ENCODE data around the gene NAALADL2.
"Not testable (repeated sequence)": the region's sequence is repeated elsewhere in the genome, so short reads cannot be mapped to it uniquely, and the experiment has no call there.

The NAALADL2 gene

DNA sequence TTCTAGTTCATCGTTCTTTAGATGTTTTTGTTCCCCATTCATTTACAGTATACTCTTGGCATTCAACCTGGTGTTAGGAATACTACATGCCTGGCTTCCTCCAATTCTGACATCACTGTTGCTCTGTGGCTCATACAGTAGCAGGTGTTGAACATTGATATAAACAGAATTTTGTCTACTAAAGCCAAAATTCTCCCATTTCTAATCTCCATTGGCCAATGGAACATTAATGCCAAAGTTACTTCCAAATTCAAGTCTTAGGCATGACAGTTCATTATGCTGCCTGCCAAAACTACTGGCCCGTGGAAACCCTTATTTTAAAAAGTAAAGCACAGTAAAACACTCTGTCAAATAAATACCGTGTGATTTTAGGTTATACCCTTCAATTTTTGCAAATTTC is 368.0 kb downstream of the NAALADL2 start:
- no peak overlapping the region for H3K4me3 ChIP-seq (ENCODE audit: low read depth, low read length)
- DNase-seq (ENCODE audit: low read depth), result no peak

DNA sequence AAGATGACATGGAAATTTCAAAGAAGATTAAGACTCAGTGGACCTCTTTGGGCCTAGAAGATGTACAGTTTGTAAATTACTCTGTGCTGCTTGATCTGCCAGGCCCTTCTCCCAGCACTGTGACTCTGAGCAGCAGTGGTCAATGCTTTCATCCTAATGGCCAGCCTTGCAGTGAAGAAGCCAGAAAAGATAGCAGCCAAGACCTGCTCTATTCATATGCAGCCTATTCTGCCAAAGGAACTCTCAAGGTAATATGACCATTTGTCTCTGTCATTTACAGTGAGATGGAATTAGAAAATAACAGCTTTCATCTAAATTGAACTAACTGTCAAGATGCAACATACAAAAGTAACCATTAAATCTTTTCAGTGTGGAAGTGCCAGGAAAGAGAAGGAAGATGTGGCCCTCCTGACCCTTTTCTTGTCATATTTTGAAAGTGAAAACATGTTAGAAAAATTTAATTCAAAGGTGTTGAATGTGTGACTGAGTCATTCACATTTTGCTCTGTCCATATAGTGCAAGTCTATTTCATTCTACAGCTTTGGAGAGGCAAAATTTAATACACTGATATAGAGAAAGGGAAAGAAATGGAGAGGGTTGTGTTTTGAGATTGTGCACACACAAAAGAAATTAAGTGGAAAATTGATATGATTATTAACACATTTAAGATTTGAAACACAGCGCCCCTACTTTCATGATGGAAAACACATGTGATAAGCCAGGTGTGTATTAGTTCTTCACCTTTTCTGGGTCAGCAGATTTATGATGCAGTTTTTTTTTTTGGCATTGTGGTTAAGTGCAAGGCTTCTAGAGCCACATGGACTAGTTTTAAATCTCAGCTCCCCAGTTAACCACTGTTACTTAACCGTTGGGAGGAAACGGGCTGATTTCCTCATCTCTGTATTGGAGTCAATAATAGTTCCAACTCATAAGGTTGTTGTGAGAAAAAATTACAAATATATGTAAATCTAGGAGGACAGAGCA is 375.1 kb downstream of the NAALADL2 start:
- no peak overlapping the region for H3K4me3 ChIP-seq (ENCODE audit: low read depth, low read length)
- DNase-seq (ENCODE audit: low read depth), result no peak

DNA sequence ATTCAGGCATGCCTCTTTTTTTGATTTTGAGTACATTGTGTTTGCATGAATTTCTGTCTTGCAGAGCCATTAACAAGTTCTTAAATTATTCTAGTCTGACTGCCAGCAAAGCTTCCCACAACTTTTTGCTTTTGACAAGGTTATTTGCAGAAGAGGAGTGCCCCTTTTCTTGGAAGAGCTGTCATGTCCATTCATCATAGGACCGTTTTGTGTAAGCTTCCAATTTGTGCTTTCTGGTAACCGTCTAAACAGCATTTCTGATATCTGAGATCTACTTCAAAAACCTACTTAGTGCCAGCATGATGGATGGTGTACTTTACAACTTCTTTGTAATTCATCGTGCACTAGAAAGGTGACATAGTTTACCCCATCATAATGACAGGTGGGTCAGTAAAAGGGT is 379.7 kb downstream of the NAALADL2 start:
- no peak overlapping the region for H3K4me3 ChIP-seq (ENCODE audit: low read depth, low read length)
- no peak for DNase-seq (ENCODE audit: low read depth)

DNA sequence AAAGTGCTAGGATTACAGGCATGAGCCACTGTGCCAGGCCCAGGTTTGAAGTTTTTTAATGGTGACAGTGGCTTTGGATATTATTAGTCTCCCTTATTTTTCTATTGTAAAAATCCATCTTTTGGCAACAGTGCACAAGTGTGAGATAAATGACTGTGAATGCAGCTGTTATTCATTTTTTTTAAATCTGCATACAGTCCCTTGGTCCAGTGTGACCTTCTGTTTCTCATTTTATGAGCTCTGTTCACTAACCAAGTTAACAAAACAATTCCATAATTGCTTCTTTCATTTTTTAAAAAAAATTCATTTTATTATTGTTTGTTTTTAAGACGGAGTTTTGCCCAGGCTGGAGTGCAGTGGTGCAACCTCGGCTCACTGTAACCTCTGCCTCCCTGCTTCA is 381.8 kb downstream of the NAALADL2 start:
- DNase-seq (ENCODE audit: low read depth), result no peak

DNA sequence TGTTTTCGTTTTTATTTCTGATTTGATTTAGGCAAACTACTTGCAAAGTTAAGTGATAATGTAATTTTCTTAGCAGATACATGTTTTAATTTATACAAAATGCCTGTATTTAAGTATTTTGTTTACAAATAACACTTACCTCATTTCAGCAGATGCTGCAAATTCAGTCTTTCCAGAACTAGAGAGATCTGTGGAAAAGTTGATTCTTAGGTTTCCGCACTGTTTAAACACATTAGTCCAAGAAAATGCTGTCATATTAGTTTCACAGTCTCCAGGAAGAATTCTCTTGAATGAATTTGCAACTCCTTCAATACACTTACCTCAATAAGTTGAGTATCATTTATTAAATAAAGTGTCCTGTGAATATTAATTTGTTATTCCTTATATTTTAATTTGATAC is 383.1 kb downstream of the NAALADL2 start:
- DNase-seq (ENCODE audit: low read depth), result no peak
- H3K4me3 ChIP-seq (ENCODE audit: low read depth, low read length), result no peak overlapping the region

More for the DNA sequence above, 381.8 kb downstream of the NAALADL2 start:
- no peak overlapping the region for H3K4me3 ChIP-seq (ENCODE audit: low read depth, low read length)

DNA sequence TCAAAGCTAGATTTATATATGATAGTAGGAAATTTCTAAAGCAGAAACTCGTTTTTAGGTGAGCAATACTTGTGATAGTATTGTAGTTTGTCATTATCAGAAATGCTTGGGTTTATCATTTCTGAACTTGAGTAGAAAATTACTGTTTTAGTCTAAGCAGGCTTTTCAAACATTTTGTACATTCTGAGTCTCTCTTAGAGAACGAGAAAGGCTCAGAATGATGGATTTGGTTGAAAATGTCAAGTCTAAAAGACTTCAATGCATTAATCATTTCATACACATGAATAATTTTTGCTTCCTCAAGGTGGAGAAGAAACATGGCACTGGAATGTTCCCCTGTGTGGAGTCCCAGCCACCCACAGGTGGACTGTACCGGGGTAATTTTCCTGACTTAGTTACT is 387.1 kb downstream of the NAALADL2 start:
- DNase-seq (ENCODE audit: low read depth), result no peak
- H3K4me3 ChIP-seq (ENCODE audit: low read depth, low read length), result no peak overlapping the region

DNA sequence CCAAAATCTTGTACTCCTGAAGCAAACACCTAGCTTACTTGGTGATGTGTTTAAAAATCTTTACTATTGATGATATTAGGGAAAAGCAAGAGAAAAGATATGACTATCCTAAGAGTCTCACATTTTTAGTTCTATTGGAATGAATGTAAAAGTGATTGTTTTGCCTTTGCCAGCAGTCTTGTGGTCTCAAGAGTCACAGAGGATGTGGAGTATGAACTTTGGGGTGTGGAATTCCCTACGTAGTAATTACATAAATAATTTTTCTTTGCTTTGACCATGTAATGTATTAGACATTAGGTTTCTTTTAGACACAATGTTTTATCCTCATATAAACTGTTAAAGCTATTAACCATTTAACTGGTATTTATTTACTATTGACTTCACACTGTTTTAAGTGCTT is 387.6 kb downstream of the NAALADL2 start:
- DNase-seq (ENCODE audit: low read depth), result no peak
- H3K4me3 ChIP-seq (ENCODE audit: low read depth, low read length), result no peak overlapping the region

DNA sequence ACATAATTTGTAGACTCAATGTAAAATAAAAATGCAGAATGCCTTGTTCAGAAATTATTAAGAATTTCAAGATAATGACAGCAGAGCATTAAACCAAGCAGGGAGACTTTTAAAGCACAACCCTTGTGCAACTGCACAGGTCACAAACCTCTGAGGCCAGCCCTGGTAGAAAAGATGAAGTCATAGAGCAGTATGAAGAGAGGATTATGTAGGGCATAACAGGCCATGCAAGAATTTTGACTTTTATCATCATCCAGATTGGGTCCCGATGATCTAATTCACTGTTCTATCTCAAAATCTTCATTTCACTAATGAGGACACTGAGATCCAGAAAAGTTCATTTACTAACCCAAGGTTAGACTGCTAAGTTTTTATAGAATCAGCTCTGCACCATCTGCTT is 388.5 kb downstream of the NAALADL2 start:
- no peak for DNase-seq (ENCODE audit: low read depth)
- H3K4me3 ChIP-seq (ENCODE audit: low read depth, low read length), result no peak overlapping the region

DNA sequence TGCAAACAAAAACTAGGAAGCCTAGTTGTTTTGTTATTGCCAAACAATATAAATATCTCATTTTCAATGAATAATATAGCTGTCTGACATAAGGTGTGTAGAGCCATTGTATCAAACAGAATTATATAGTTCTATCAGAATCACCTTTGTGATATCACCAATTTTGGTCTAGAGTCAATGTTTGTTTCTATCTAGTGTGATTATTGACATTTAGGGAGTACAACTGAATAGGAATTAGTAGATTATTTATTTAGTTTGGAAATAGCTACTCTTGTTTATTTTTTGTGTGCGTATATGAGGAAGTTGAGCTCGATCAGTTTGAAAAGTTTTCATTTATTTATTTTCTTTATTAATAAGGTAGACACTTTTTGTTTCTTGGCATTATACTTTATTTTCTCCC is 389.7 kb downstream of the NAALADL2 start:
- no peak for DNase-seq (ENCODE audit: low read depth)
- H3K4me3 ChIP-seq (ENCODE audit: low read depth, low read length), result no peak overlapping the region

DNA sequence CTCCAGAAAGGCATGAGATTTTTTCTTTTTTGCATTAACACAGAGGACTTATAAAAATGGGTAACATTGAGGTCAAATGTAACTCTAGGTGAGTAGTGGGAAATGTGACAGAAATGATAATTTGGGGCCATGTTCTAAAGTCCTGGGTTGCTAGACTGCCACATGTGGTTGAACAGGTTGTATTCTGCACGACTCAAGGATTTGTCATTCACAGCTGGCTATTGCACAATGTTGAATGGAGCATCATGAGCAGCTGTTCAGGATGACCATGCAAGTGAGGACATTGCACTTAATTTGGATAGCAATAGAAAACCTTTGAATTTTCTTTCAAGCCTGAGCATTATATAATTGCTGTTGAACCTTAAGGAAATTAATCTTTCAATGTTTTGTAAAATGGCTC is 396.6 kb downstream of the NAALADL2 start:
- peak; percentile 72 for DNase-seq (ENCODE audit: low read depth)
- H3K4me3 ChIP-seq (ENCODE audit: low read depth, low read length), result no peak overlapping the region

DNA sequence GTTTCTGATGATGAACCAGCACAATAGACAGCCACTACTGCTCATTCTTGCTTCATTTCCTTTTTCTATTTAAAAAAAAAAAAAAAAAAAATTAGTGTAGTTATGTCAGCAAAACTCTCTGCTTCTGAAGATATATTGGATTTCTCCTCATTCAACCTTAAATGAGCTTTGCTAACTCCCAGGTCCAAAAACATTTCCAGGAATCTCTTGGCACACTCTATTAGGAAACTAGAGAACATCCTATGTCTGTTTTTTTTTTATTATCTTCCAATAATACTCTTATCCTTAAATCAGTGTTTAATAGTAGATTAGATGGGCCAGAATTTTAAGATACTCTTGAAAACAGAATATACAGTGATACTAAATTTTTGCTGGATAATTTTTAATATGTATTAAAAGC is 398.0 kb downstream of the NAALADL2 start:
- no peak overlapping the region for H3K4me3 ChIP-seq (ENCODE audit: low read depth, low read length)
- no peak for DNase-seq (ENCODE audit: low read depth)

DNA sequence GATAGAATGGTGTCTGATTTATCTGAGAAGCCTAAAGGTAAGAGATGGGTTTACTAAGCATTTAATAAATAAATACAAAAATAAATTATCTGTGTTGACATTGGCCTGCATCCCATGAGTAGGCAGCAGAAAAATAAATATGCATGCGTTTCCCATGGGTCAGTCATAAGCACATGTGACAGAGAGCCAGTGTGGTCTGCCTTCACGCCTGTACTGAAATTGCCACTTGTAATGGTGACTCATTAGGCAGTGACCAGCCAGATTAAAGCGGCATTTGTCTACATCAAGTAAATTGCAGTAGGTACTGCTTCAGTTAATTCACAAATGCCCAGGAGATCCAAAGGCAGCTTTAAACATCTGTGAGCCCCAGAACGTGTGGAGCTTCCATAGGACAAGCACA is 399.6 kb downstream of the NAALADL2 start:
- no peak for DNase-seq (ENCODE audit: low read depth)
- H3K4me3 ChIP-seq (ENCODE audit: low read depth, low read length), result no peak overlapping the region

DNA sequence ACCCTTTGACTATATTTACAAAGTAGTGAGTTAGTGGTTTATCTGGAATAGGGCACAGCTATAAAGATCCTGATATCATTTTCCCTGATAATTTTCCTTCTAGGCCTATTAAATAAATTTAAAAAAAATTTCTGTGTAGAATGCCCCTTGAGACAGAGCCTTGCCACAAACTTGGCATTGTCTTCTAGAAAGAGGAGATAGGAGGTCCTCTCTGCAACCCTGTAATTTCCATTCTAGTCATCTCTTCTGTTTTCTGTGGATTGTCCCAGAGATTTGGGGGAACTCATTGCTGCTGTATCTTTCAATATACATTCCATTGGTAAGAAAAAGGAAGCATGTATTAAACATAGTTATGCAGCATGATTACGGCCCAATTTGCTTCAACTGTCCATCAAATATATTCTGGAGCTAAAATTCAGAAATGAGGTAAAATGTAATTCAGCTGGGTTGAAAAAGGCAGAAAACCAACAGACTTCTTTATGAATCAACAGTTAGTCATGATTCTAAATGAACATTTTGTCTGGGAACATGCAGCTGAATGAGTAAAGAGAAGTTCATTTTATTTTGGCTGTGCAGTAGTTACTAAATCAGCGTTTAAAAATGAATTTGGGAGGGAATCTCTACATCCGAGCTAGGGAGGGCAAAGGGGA is 401.1 kb downstream of the NAALADL2 start:
- no peak for DNase-seq (ENCODE audit: low read depth)
- H3K4me3 ChIP-seq (ENCODE audit: low read depth, low read length), result no peak overlapping the region

DNA sequence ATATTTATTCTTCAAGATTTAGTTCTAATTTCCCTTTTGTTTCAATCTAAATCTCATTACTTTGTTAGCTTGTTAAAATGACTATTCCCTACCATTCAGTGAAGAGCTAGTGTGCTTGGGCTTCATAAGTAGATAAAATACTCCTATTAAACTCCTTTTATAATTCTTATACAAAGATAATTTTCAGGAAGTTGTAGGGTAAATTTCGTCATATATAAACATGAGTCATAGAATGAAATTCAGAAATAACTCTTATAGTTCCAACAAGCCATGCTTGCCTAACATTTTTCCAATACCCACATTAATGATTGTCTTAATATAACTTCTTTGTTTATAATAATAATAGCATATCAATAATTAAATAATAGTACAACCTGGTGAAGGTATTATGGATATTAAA is 407.3 kb downstream of the NAALADL2 start:
- no peak for DNase-seq (ENCODE audit: low read depth)
- no peak overlapping the region for H3K4me3 ChIP-seq (ENCODE audit: low read depth, low read length)

DNA sequence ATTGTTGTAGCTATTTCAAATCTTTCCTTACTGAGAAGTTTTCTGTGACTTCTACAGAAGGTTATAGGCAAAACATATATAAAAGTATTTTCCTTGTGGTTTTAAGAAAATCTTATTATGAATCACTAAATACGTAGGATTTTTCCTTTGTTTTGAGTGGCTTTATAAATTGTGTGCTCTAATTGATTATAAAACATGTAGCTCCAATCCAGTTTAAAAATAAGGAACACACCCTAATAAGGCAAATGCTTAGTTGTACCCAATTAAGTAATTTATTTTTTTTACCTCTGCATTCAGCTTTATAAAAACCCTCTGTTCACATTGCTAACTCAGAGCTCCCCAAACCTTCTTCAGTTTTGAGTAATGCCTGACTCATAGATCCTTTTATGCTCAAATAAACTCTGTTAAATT is 408.0 kb downstream of the NAALADL2 start:
- no peak for DNase-seq (ENCODE audit: low read depth)
- no peak overlapping the region for H3K4me3 ChIP-seq (ENCODE audit: low read depth, low read length)

DNA sequence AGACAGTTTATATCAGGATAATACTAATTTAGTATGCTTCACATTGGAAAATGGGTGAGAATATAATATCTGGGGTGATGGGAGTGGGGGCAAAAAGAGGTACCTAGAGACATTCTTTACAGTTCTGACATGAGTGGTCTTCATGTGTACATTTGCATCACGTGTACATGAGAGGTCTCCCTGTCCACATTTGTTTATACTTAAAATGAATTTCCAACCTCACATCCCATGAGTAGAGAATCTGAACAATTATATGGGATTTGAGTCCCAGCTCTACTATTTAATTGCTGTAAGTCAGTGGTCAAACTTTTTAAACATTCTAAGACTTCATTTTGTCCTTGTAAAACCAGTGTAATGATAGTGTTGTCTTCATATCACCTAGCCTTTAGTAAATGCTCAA is 408.4 kb downstream of the NAALADL2 start:
- no peak overlapping the region for H3K4me3 ChIP-seq (ENCODE audit: low read depth, low read length)
- no peak for DNase-seq (ENCODE audit: low read depth)

DNA sequence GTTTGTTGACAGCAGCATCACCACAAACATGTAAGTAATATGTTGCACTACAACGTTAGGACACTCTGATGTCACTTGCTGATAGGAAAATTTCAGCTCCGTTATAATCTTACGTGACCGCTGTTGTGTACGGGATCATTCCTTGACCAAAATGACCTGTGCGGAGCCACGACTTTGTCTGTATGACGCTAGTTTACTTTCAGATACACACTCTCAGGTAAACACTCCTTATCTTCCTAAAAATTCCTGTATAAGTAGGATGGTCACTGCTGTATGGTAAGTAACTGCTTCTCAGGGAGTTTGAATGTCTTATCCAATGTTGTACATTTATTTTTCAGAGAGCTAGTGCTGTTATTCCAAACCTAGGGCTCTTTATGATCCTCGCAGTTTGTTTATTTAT is 410.3 kb downstream of the NAALADL2 start:
- no peak for DNase-seq (ENCODE audit: low read depth)
- H3K4me3 ChIP-seq (ENCODE audit: low read depth, low read length), result no peak overlapping the region

DNA sequence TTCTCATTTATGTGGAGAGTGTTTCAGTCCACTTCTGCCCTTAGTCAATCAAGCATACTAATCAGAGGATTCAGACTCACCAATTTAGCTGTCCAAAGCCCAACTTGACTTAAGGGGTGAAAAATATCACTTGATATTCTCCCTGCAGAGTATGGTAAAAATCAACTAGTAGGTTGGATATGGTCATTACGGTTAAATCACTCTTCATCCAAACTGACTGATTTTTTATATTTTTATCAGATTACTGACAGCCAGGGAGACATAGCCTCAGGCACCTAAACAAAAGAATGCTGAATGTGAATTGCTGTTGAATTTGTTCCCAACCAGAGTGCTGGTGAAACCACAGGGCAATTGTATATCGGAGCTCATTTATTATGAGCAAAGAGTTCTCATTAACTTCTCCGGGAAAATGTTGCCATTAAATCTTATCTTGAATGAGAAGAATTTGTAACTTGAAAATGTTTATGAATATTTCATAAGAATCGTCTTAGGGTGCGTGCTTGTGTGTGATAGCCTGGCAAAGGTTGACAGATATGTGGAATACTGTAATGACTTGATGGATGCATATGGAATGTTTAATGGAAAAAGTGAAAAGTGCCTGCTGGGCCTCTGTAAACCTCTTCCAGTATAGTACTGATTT is 411.2 kb downstream of the NAALADL2 start:
- H3K4me3 ChIP-seq (ENCODE audit: low read depth, low read length), result no peak overlapping the region

DNA sequence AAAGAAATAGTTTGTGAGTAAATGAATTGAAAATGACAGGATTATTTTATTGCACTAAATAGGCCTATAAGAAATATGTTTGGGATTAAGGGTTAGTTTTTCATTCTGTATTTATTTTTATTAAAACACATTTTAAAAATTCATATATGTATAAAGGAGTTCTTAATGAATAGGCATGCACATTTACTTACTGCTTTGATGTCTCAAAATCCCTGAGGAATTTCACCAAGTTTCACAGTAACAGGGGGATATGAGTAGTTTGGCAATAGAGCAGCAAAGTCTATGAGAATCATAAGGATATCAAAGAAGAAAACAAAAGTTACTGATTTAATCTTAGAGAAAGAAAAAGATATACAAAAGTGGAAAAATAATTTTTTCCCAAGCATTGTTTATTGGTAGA is 411.7 kb downstream of the NAALADL2 start:
- DNase-seq (ENCODE audit: low read depth), result no peak
- no peak overlapping the region for H3K4me3 ChIP-seq (ENCODE audit: low read depth, low read length)

More for the DNA sequence above, 411.2 kb downstream of the NAALADL2 start:
- no peak for DNase-seq (ENCODE audit: low read depth)

DNA sequence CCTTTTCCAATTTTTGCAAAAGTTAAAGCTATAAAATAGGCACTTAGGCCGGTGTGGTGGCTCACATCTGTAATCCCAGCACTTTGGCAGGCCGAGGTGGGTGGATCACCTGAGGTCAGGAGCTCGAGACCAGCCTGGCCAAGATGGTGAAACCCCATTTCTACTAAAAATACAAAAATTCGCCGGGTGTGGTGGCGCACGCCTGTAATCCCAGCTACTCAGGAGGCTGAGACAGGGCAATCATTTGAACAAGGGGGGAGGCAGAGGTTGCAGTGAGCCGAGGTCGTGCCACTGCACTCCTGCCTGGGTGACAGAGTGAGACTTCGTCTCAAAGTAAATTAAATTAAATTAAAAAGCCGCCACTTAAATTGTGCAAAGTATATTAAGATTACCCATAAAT is 412.3 kb downstream of the NAALADL2 start:
- not testable (repeated sequence) for H3K4me3 ChIP-seq (ENCODE audit: low read depth, low read length); DNase-seq (ENCODE audit: low read depth)

Data from skeletal muscle cell (primary cell).